ENCODE data around the gene ATP8A1. TPM values are rescaled to one million over a fixed set of nuclear protein-coding genes. Genes with fewer than 3 reads are reported as not detected.
"Not testable (repeated sequence)": the region's sequence is repeated elsewhere in the genome, so short reads cannot be mapped to it uniquely, and the experiment has no call there.

Gene ATP8A1
- total RNA-seq, 1 donor from 2014 or later = 2.6 TPM

- not testable (repeated sequence) for ATAC-seq
Observed at GRCh38 chr4:42461216-42461615, 195.7 kb downstream of the ATP8A1 start.

- ATAC-seq = no peak
Observed at GRCh38 chr4:42460043-42460442, 196.9 kb downstream of the ATP8A1 start.

GRCh38 chr4:42458657-42459056 lies 198.2 kb downstream of the ATP8A1 start:
- no peak for ATAC-seq

- ATAC-seq = peak; percentile 35
Observed at GRCh38 chr4:42454755-42455420, 202.0 kb downstream of the ATP8A1 start.

- ATAC-seq = no peak
Observed at GRCh38 chr4:42453612-42454011, 203.3 kb downstream of the ATP8A1 start.

GRCh38 chr4:42452823-42453222 lies 204.1 kb downstream of the ATP8A1 start:
- no peak for ATAC-seq

- ATAC-seq = no peak
Observed at GRCh38 chr4:42446823-42447222, 210.1 kb downstream of the ATP8A1 start.

GRCh38 chr4:42445038-42445437 lies 211.9 kb downstream of the ATP8A1 start:
- ATAC-seq = no peak

- ATAC-seq = no peak
Observed at GRCh38 chr4:42442601-42443000, 214.3 kb downstream of the ATP8A1 start.

GRCh38 chr4:42440083-42440482 lies 216.8 kb downstream of the ATP8A1 start:
- no peak for ATAC-seq

- no peak for ATAC-seq
Observed at GRCh38 chr4:42436928-42437565, 219.9 kb downstream of the ATP8A1 start.

GRCh38 chr4:42428036-42428435 lies 228.9 kb downstream of the ATP8A1 start:
- ATAC-seq = no peak

- ATAC-seq = no peak
Observed at GRCh38 chr4:42425146-42426065, 231.5 kb downstream of the ATP8A1 start.

GRCh38 chr4:42420140-42420539 lies 236.8 kb downstream of the ATP8A1 start:
- ATAC-seq = no peak

GRCh38 chr4:42417550-42417949 lies 239.4 kb downstream of the ATP8A1 start:
- no peak for ATAC-seq

GRCh38 chr4:42416017-42416416 lies 240.9 kb downstream of the ATP8A1 start:
- no peak for ATAC-seq

GRCh38 chr4:42415281-42415680 lies 241.6 kb downstream of the ATP8A1 start:
- ATAC-seq = no peak

GRCh38 chr4:42412251-42412650 lies 244.7 kb downstream of the ATP8A1 start:
- no peak for ATAC-seq

- no peak for ATAC-seq
Observed at GRCh38 chr4:42411803-42412202, 245.1 kb downstream of the ATP8A1 start.

- no peak for ATAC-seq
Observed at GRCh38 chr4:42410446-42410845, 246.5 kb downstream of the ATP8A1 start.

- no peak for ATAC-seq
Observed at GRCh38 chr4:42404001-42404400, 252.9 kb downstream of the ATP8A1 start.

GRCh38 chr4:42401171-42401570 lies 255.7 kb downstream of the ATP8A1 start:
- no peak for ATAC-seq

GRCh38 chr4:42399393-42399792 lies 257.5 kb downstream of the ATP8A1 start:
- ATAC-seq = no peak
